IgD-negative memory B cell (primary cell): ENCODE results near the gene SLC5A2. TPM values are rescaled to one million over a fixed set of nuclear protein-coding genes. Genes with fewer than 3 reads are reported as not detected.

Experiments used
- H3K27ac Mint-ChIP-seq, 3 donors: one replicate each; pipeline ENCODE4 v1.8.0; 2020 to 2022; ENCODE audit warnings: mild to moderate bottlenecking in 3 of 3, mixed read lengths in 3 of 3, moderate library complexity in 1 of 3
- H3K27me3 Mint-ChIP-seq: one replicate; pipeline ENCODE4 v1.8.0; 2021; ENCODE audit warnings: mixed read lengths
- H3K36me3 Mint-ChIP-seq: one replicate; pipeline ENCODE4 v1.8.0; 2020; ENCODE audit warnings: mild to moderate bottlenecking, mixed read lengths
- H3K4me1 Mint-ChIP-seq, 3 donors: one replicate each; pipeline ENCODE4 v1.8.0; 2020 to 2022; ENCODE audit warnings: mixed read lengths in 3 of 3, mild to moderate bottlenecking in 1 of 3
- H3K4me3 Mint-ChIP-seq, 4 donors: one replicate each; pipeline ENCODE4 v1.8.0; 2020 to 2022; ENCODE audit warnings: mild to moderate bottlenecking in 4 of 4, mixed read lengths in 4 of 4, moderate library complexity in 3 of 4
- H3K9me3 Mint-ChIP-seq, 3 donors: one replicate each; pipeline ENCODE4 v1.8.0; 2020 to 2021; ENCODE audit warnings: mixed read lengths in 3 of 3, mild to moderate bottlenecking in 1 of 3
- polyA plus RNA-seq: library from polyadenylated mRNA; unstranded; fragments of 300-500 nt; fragmentation: Illumina TruSeq; gene quantifications from one replicate; pipeline ENCODE4 v1.2.3, GENCODE V29; 2021

Gene SLC5A2
- polyA plus RNA-seq, 1 donor from 2014 or later = 0.94 TPM

DNA sequence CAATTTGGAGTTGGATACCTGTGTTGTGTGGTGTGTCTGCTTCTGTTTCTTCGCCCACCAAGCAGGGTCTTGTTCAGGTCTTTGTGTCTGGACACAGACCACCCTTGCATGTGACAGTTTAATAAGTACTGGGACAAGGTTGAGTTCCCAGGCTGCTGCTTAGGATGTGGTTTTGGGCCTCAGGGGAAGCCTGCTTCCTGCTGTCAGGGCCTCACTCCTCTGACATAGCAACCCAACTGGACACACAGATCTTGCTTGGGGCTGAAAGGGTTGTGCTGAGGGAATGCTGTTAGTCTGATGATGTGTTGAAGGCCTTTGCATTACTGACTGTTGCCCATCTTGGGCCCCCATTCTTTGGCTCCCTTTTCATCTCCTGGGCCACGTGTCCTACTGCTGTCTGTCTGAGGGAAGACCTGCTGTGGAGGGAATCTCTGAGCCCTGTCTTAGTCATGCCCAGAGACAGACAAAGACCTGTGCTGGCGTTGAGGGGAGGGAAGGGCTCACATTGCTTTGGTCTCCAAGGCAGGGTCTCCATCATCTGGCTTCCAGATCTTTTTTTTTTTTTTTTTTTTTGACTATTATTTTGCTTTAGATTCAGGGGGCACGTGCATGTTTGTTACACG, 15.7 kb upstream of the SLC5A2 start:
- H3K27me3 Mint-ChIP-seq = peaks cover 4% of the 10 kb centered on the region
- H3K36me3 Mint-ChIP-seq = peaks cover 14% of the 10 kb centered on the region
- peaks cover 0 to 25% (median 19%) of the 10 kb centered on the region in 3 donors for H3K4me1 Mint-ChIP-seq
- H3K4me3 Mint-ChIP-seq = peak overlapping the region in 3 of 4 donors; percentile 4 to 79 (median 74)
- H3K27ac Mint-ChIP-seq = peak overlapping the region in 2 of 3 donors; percentile 4 to 89
- no peaks in the 10 kb centered on the region for H3K9me3 Mint-ChIP-seq

DNA sequence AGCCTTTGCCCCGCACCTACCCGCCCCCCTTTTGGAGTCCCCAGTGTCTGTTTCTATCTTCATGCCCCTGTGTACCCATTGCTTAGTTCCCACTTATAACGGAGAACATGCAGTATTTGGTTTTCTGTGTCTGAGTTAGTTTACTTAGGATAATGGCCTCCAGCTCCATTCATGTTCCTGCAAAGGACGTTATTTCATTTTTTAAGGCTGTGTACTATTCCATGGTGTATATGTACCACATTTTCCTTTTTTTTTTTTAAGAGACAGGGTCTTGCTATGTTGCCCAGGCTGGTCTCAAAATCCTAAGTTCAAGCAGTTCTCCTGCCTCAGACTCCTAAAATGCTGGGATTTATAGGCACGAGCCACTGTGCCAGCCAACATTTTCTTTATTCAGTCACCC, 15.1 kb upstream of the SLC5A2 start:
- H3K4me3 Mint-ChIP-seq = no peak overlapping the region
- H3K9me3 Mint-ChIP-seq = no peaks in the 10 kb centered on the region
- H3K36me3 Mint-ChIP-seq = peaks cover 13% of the 10 kb centered on the region
- H3K27me3 Mint-ChIP-seq = peaks cover 10% of the 10 kb centered on the region
- H3K4me1 Mint-ChIP-seq = peaks cover 3 to 28% (median 21%) of the 10 kb centered on the region in 3 donors
- H3K27ac Mint-ChIP-seq = peak overlapping the region in 1 of 3 donors; percentile 4

- peak overlapping the region in 2 of 4 donors; percentile 23 to 64 for H3K4me3 Mint-ChIP-seq
- peaks cover 4 to 24% (median 21%) of the 10 kb centered on the region in 3 donors for H3K4me1 Mint-ChIP-seq
- H3K36me3 Mint-ChIP-seq = peaks cover 6% of the 10 kb centered on the region
- H3K9me3 Mint-ChIP-seq = no peaks in the 10 kb centered on the region
- H3K27me3 Mint-ChIP-seq = peaks cover 13% of the 10 kb centered on the region
- H3K27ac Mint-ChIP-seq = no peak overlapping the region
These were observed 12.3 kb upstream of the SLC5A2 start for GRCh38 chr16:31470615-31471014.

DNA sequence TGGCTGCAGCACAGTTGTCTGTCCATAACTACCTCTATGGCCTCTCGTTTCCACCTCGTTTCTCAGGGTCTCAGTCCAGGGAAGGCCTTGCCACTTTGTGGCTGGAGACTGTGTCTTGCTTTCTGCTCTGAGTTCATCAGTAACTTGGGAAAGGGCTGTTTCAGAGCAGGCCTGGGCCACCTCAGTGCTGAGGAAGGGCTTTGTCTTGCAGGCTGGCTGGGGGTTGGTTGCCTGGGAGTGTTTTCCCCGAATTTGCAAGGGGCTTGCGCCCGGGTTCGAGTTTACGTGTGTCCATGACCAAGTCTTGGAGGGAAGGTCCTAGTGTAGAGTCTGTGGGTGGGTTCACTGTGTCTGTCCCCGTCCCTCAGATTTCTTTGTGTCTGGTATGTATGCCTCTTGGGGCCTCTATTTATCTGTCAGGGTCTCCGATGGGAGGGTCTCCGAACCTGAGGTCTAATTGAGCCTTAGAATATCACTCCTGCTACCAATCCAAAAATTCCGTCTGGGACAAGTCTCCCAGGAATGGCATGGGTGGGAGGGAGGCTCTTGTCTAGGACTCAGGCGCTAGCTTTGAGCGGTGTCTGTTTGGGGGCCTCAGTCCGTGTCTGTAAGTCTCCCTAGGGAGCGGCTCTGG, 11.6 kb upstream of the SLC5A2 start:
- H3K4me1 Mint-ChIP-seq = peaks cover 4 to 24% (median 21%) of the 10 kb centered on the region in 3 donors
- peaks cover 13% of the 10 kb centered on the region for H3K27me3 Mint-ChIP-seq
- H3K9me3 Mint-ChIP-seq = no peaks in the 10 kb centered on the region
- H3K36me3 Mint-ChIP-seq = peaks cover 6% of the 10 kb centered on the region
- H3K27ac Mint-ChIP-seq = no peak overlapping the region
- H3K4me3 Mint-ChIP-seq = peak overlapping the region; percentile 8 to 52 (median 48)

DNA sequence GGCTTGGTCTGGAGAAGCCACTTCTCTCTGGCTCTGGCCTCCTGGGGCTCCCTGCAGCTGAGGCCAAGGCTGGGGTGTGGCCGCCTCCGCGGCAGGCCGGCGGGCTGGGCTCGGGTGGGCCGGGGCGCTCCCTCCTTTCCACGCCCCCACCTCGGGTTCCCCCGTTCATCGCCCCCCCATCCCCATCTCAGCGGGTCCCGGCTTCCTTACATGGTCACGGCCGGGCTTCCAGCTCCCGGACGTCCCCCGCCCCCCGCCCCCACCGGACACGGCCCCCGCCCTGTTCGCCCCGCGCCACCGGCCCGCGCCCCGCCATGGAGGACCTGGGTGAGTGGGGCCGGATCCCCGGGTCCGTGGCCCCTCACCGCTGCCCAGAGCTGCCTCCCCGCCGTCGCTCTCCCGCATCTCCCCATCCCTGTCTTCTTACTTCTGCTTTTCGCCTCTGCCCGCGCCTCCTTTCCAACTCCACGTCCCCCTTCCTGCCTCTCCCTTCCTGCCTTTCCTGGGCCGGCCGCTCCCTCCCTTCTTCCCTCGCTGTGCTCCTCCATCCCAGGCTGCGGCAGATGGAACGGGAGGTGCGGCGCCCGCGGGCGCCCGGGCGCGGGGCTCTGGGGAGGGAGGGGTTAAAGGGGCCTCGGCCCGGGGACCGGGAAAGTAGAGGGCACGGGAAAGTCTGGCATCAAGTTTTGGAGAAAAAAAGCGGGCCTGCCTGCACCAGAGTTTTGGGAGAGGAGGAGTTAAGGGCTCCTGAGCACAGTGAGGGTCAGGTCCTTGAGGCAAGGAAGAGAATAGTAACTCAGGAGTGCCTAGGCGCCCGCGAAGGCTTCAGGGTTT, 10.8 kb upstream of the SLC5A2 start, which contains the start of gene TGFB1I1:
Gene TGFB1I1 (plus strand): TSS at position 278 of the 834 bp plus-strand sequence. CDS start 37 bp downstream, at position 315.
- H3K36me3 Mint-ChIP-seq = peaks cover 4% of the 10 kb centered on the region
- peaks cover 13% of the 10 kb centered on the region for H3K27me3 Mint-ChIP-seq
- H3K27ac Mint-ChIP-seq = peak within 1 kb of the TSS in 1 of 3 donors; percentile 4
- peak within 1 kb of the TSS; percentile 71 to 87 (median 82) for H3K4me3 Mint-ChIP-seq
- H3K4me1 Mint-ChIP-seq = peaks cover 4 to 23% (median 17%) of the 10 kb centered on the region in 3 donors
- no peaks in the 10 kb centered on the region for H3K9me3 Mint-ChIP-seq

- Mint-ChIP-seq H3K4me1 (peaks cover 4 to 17% (median 11%) of the 10 kb centered on the region in 3 donors), H3K4me3 (peak overlapping the region; percentile 71 to 87 (median 82)), H3K36me3 (peaks cover 1% of the 10 kb centered on the region), H3K9me3 (no peaks in the 10 kb centered on the region), H3K27me3 (peaks cover 14% of the 10 kb centered on the region), H3K27ac (peak overlapping the region in 1 of 3 donors; percentile 4)
These were observed 10.2 kb upstream of the SLC5A2 start for GRCh38 chr16:31472709-31473203.

DNA sequence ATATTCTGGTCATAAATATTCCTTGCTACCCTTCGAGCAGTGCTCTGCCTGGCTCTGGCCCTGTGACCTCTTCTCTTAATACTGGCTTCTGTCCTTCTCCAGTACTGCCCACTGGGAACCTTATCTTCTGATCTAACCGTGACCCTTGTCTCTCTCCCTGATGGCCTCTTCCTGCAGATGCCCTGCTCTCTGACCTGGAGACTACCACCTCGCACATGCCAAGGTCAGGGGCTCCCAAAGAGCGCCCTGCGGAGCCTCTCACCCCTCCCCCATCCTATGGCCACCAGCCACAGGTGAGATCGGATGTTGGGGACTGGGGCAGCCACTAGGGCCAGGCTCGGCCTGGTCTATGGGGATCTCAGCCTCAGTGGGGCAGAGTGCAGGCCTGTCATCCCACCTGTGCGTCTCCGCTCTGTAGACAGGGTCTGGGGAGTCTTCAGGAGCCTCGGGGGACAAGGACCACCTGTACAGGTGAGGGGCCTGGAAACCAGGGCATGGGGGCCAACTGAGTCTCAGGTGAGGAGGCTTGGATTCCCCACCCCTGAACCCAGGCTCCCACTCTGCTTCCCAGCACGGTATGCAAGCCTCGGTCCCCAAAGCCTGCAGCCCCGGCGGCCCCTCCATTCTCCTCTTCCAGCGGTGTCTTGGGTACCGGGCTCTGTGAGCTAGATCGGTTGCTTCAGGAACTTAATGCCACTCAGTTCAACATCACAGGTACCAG, 9.5 kb upstream of the SLC5A2 start:
- Mint-ChIP-seq H3K4me1 (peaks cover 4 to 19% (median 8%) of the 10 kb centered on the region in 3 donors), H3K9me3 (no peaks in the 10 kb centered on the region), H3K4me3 (peak overlapping the region in 3 of 4 donors; percentile 70 to 85 (median 71)), H3K27me3 (peaks cover 16% of the 10 kb centered on the region), H3K27ac (peak overlapping the region in 2 of 3 donors; percentile 4 to 6), H3K36me3 (peaks cover 1% of the 10 kb centered on the region)

- peaks cover 4 to 19% (median 8%) of the 10 kb centered on the region in 3 donors for H3K4me1 Mint-ChIP-seq
- peaks cover 16% of the 10 kb centered on the region for H3K27me3 Mint-ChIP-seq
These were observed 8.7 kb upstream of the SLC5A2 start for GRCh38 chr16:31474173-31474714.

DNA sequence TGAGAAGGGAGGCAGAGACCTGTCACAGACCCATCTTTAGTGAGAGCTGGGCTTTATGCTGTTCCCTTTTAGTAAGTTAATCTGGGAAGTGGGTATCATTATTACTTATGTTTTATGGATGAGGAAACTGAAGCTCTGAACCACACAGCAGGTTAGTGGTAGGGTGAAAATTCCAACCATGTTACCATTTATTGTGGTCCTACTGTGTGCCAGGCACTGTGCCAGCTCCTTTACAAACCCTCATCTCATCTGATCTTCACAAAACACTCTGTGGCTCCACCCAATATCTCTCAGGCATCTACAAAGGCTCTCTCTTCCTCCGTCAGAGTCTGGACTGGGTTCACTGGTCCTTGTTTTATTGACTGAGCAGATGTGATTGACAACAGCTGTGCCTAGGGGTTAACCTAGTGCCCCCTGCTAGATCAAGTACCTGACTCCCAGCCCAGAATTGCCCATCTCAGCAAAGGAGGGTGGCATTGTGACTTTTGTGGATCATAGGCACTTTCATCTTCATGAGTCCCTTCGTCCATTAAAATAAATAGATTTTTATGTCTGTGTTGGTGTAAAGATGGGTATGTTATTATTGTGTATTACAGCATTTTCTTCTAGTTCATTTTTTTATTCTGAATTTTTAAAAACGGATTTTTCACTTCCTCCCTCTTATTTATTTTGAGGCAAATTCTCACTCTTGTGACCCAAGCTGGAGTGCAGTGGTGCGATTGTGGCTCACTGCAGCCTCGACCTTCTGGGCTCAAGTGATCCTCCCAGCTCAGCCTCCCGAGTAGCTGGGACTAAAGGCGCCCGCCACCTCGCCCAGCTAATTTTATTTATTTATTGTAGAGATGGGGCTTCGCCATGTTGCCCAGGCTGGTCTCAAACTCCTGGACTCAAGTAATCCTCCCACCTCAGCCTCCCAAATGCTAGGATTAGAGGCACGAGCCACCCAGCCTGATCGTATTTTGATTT, 7.9 kb upstream of the SLC5A2 start:
- H3K27ac Mint-ChIP-seq = no peak overlapping the region
- H3K27me3 Mint-ChIP-seq = peaks cover 19% of the 10 kb centered on the region
- H3K36me3 Mint-ChIP-seq = peaks cover 1% of the 10 kb centered on the region
- peaks cover 4 to 19% (median 8%) of the 10 kb centered on the region in 3 donors for H3K4me1 Mint-ChIP-seq
- peak overlapping the region in 2 of 4 donors; percentile 8 to 47 for H3K4me3 Mint-ChIP-seq
- no peaks in the 10 kb centered on the region for H3K9me3 Mint-ChIP-seq

More at GRCh38 chr16:31474173-31474714, 8.7 kb upstream of the SLC5A2 start:
- Mint-ChIP-seq H3K4me3 (peak overlapping the region in 1 of 4 donors; percentile 47), H3K27ac (no peak overlapping the region), H3K9me3 (no peaks in the 10 kb centered on the region), H3K36me3 (peaks cover 1% of the 10 kb centered on the region)

- Mint-ChIP-seq H3K9me3 (peaks cover 0 to 1% (median 0%) of the 10 kb centered on the region in 3 donors), H3K27me3 (peaks cover 19% of the 10 kb centered on the region), H3K4me1 (peaks cover 4 to 15% (median 8%) of the 10 kb centered on the region in 3 donors), H3K27ac (no peak overlapping the region), H3K36me3 (peaks cover 1% of the 10 kb centered on the region), H3K4me3 (peak overlapping the region; percentile 80 to 94 (median 88))
These were observed 7.0 kb upstream of the SLC5A2 start for GRCh38 chr16:31475946-31476302.

DNA sequence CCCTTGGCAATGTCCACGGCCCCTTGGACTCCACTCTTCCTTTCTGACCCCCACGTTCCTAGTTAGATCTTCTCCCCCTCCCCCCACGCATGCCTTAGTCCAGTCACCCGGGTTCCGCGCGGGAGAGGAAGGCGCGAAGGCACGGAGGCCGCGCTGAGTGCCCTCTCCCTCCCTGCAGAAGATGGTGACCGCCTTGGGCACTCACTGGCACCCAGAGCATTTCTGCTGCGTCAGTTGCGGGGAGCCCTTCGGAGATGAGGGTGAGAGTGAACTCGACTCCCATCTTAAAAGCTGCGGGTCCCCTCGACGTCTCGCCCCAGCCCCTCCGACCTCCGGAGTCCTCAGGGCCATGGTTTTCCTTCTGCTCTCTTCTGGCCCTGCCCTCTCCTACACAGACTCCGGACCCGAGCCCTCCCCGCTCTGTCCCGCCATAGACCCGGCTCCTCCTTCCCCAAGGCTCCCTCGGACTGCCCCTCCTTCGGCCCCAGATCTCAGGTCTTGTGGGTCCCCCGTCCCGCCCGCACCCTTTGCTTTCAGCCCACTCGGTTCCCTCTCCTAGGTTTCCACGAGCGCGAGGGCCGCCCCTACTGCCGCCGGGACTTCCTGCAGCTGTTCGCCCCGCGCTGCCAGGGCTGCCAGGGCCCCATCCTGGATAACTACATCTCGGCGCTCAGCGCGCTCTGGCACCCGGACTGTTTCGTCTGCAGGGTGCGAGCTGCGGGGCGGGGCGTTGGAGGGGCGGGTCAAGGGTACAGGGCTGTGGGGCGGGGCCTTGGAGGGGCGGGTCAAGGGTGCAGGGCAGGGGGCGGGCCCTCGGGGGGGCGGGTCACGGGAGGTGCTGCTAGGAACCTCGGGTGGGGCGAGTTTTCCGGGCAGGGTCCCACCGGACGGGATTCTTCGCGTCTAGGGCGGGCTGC, 6.4 kb upstream of the SLC5A2 start:
- peaks cover 0 to 1% (median 0%) of the 10 kb centered on the region in 3 donors for H3K9me3 Mint-ChIP-seq
- H3K27me3 Mint-ChIP-seq = peaks cover 15% of the 10 kb centered on the region
- H3K4me3 Mint-ChIP-seq = peak overlapping the region; percentile 80 to 94 (median 88)
- no peak overlapping the region for H3K27ac Mint-ChIP-seq
- peaks cover 4 to 12% (median 4%) of the 10 kb centered on the region in 3 donors for H3K4me1 Mint-ChIP-seq
- peaks cover 1% of the 10 kb centered on the region for H3K36me3 Mint-ChIP-seq
